Spleen (tissue), 7 donors: Measurements from ENCODE around the gene TNFSF13.

Source experiments
- CTCF ChIP-seq, 11 experiments: fragments of 200-600 bp in 7 of 11; fragments of 450-650 bp in 4 of 11; sonication (generic) in 4 of 11; IDR thresholded peaks in 8 of 11; conservative IDR thresholded peaks in 3 of 11; 1 replicate in 7 of 11; 2 replicates in 4 of 11; pipeline versions ENCODE4 v1.4.0 to v1.8.0; 2016 to 2021; ENCODE audit warnings: antibody characterized with exemption in 11 of 11, inconsistent platforms in 4 of 11, mild to moderate bottlenecking in 1 of 11
- POLR2A ChIP-seq, 3 donors: fragments of 450-650 bp; IDR thresholded peaks; one replicate each; pipeline ENCODE4 v1.5.1; 2017; ENCODE audit warnings: antibody characterized with exemption in 3 of 3, mild to moderate bottlenecking in 1 of 3
- POLR2AphosphoS5 ChIP-seq, 3 donors: sonication (generic); formaldehyde crosslinking; IDR thresholded peaks; one replicate each; pipeline ENCODE4 v1.5.1; 2017; ENCODE audit warnings: antibody characterized with exemption in 3 of 3
- donor health status: DM: no; HTN: no; CAD: no; lungs with moderate emphysema.
- donor health status: DM: no; HTN: no; CAD: no.
- donor health status: DM: no; HTN: no; CAD: no.

GRCh38 chr17:7563115-7563869 lies 4.7 kb downstream of the TNFSF13 start:
- TF ChIP-seq CTCF (IDR thresholded peaks at IDR 0.05 in 8 of 11, conservative IDR thresholded peaks at IDR 0.05 in 3 of 11) = no peak
- no peak for TF ChIP-seq POLR2AphosphoS5 (IDR thresholded peaks at IDR 0.05)
- no peak for TF ChIP-seq POLR2A (IDR thresholded peaks at IDR 0.05)
